ENCODE measurements around the gene FMO3.

FMO3 gene
- total RNA-seq: 0 reads per million in 2 donors

- DNase-seq: no peak
Measured at GRCh38 chr1:171090604-171091003, at the start of gene FMO3. FMO3 (plus strand) TSS chr1:171090905; CDS start chr1:171092659, 1,754 bp downstream.

GRCh38 chr1:171048014-171048413 is 42.7 kb upstream of the FMO3 start:
- no peak for DNase-seq

GRCh38 chr1:171052977-171053376 is 37.7 kb upstream of the FMO3 start:
- DNase-seq: no peak

- DNase-seq: no peak
Measured at GRCh38 chr1:171055966-171056643, 34.6 kb upstream of the FMO3 start.

GRCh38 chr1:171061425-171062143 is 29.1 kb upstream of the FMO3 start:
- no peak for DNase-seq

- DNase-seq: no peak
Measured at GRCh38 chr1:171062902-171063301, 27.8 kb upstream of the FMO3 start.

- DNase-seq: no peak
Measured at GRCh38 chr1:171075041-171075440, 15.7 kb upstream of the FMO3 start.

GRCh38 chr1:171081314-171081753 is 9.4 kb upstream of the FMO3 start:
- no peak for DNase-seq

GRCh38 chr1:171081763-171082201 is 8.9 kb upstream of the FMO3 start:
- DNase-seq: no peak

GRCh38 chr1:171082606-171083005 is 8.1 kb upstream of the FMO3 start:
- DNase-seq: no peak

- no peak for DNase-seq
Measured at GRCh38 chr1:171083222-171083621, 7.5 kb upstream of the FMO3 start.

GRCh38 chr1:171084091-171084490 is 6.6 kb upstream of the FMO3 start:
- DNase-seq: no peak

- DNase-seq: no peak
Measured at GRCh38 chr1:171084870-171085269, 5.8 kb upstream of the FMO3 start.

GRCh38 chr1:171087896-171088295 is 2.8 kb upstream of the FMO3 start:
- DNase-seq: no peak

GRCh38 chr1:171103862-171104261 is 13.2 kb downstream of the FMO3 start:
- DNase-seq: no peak

GRCh38 chr1:171107262-171107940 is 16.7 kb downstream of the FMO3 start:
- no peak for DNase-seq

- no peak for DNase-seq
Measured at GRCh38 chr1:171107969-171108368, 17.3 kb downstream of the FMO3 start.

GRCh38 chr1:171109966-171110365 is 19.3 kb downstream of the FMO3 start:
- no peak for DNase-seq

GRCh38 chr1:171110621-171111326 is 20.1 kb downstream of the FMO3 start:
- DNase-seq: no peak

- no peak for DNase-seq
Measured at GRCh38 chr1:171112119-171112518, 21.4 kb downstream of the FMO3 start.

GRCh38 chr1:171113382-171113781 is 22.7 kb downstream of the FMO3 start:
- no peak for DNase-seq

GRCh38 chr1:171115280-171115897 is 24.7 kb downstream of the FMO3 start:
- DNase-seq: no peak

GRCh38 chr1:171116676-171117075 is 26.0 kb downstream of the FMO3 start:
- no peak for DNase-seq

Measured in activated gamma-delta T cell (primary cell).